Omental fat pad (tissue), 4 donors: ENCODE measurements around the gene UBLCP1. TPM values are rescaled to one million over a fixed set of nuclear protein-coding genes. Genes with fewer than 3 reads are reported as not detected.

ENCODE experiments used
- ATAC-seq: fragments of 150-250 bp; one replicate; pipeline ENCODE4 v1.9.1; 2016; ENCODE audit warnings: mild to moderate bottlenecking, moderate library complexity; ENCODE audit not compliant: low FRiP score
- DNase-seq: peaks from one replicate; pipeline ENCODE4 v3.0.0-alpha.2; 2019; ENCODE audit warnings: low spot score
- CTCF ChIP-seq, 3 donors: fragments of 450-650 bp; IDR thresholded peaks; one replicate each; pipeline ENCODE4 v1.5.1; 2016 to 2017; ENCODE audit warnings: antibody characterized with exemption in 3 of 3, mild to moderate bottlenecking in 3 of 3, moderate library complexity in 2 of 3
- total RNA-seq, 4 donors: library from RNA; depleted of rRNA; stranded (reverse); fragments of >200 nt; gene quantifications; one replicate each; pipeline ENCODE4 v1.1.0, GENCODE V29; 2016

Gene UBLCP1
- total RNA-seq, 4 donors from 2014 or later = 10.9 to 24.6 (median 15.4) TPM

GRCh38 chr5:159240301-159240870, 22.7 kb upstream of the UBLCP1 start:
- DNase-seq = no peak
- ATAC-seq = no peak
- no peak for TF ChIP-seq CTCF (IDR thresholded peaks at IDR 0.05)

GRCh38 chr5:159241946-159242552, 21.0 kb upstream of the UBLCP1 start:
- ATAC-seq (no peak), DNase-seq (no peak)
- no peak for TF ChIP-seq CTCF (IDR thresholded peaks at IDR 0.05)

GRCh38 chr5:159242656-159243055, 20.4 kb upstream of the UBLCP1 start:
- DNase-seq = no peak
- TF ChIP-seq CTCF (IDR thresholded peaks at IDR 0.05) = no peak
- no peak for ATAC-seq

- ATAC-seq (no peak), DNase-seq (no peak)
- no peak for TF ChIP-seq CTCF (IDR thresholded peaks at IDR 0.05)
These were observed 19.7 kb upstream of the UBLCP1 start for GRCh38 chr5:159243385-159243784.

GRCh38 chr5:159244163-159244562, 18.9 kb upstream of the UBLCP1 start:
- DNase-seq = no peak
- no peak for TF ChIP-seq CTCF (IDR thresholded peaks at IDR 0.05)
- no peak for ATAC-seq

GRCh38 chr5:159244890-159245289, 18.2 kb upstream of the UBLCP1 start:
- no peak for TF ChIP-seq CTCF (IDR thresholded peaks at IDR 0.05)
- ATAC-seq = no peak

GRCh38 chr5:159249158-159249557, 13.9 kb upstream of the UBLCP1 start:
- no peak for ATAC-seq
- TF ChIP-seq CTCF (IDR thresholded peaks at IDR 0.05) = no peak
- no peak for DNase-seq

More at GRCh38 chr5:159244890-159245289, 18.2 kb upstream of the UBLCP1 start:
- DNase-seq = no peak
